ENCODE measurements around the gene TMEM37.

DNA sequence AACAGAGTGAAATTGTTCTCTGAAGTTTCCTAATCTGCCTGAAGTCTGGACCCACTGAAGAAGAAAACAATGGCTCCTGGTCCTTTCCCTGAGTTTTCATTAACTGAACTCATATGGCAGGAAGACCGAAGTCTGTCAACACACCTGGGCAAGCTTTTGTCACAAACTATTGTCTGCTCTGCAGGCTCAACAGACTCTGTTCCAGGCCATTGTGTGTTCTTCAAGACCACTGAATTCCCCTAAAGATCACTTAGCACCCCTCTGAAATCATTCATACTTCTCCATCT lies 6.6 kb upstream of the TMEM37 start:
- TF ChIP-seq CTCF (IDR thresholded peaks at IDR 0.05; ENCODE audit: low read depth, low read length, missing input control): no peak
- no peak for TF ChIP-seq YY1 (IDR thresholded peaks at IDR 0.05)
- TF ChIP-seq TAF1 (conservative IDR thresholded peaks at IDR 0.05): no peak
- no peak for TF ChIP-seq ATF3 (IDR thresholded peaks at IDR 0.05)
- TF ChIP-seq REST (IDR thresholded peaks at IDR 0.05): no peak
- TF ChIP-seq, protein P1, sequence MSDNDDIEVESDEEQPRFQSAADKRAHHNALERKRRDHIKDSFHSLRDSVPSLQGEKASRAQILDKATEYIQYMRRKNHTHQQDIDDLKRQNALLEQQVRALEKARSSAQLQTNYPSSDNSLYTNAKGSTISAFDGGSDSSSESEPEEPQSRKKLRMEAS (IDR thresholded peaks at IDR 0.05): no peak
- TF ChIP-seq FOXA1 (IDR thresholded peaks at IDR 0.05): no peak
- TF ChIP-seq JUND (IDR thresholded peaks at IDR 0.05): no peak
- no peak for TF ChIP-seq GABPA (IDR thresholded peaks at IDR 0.05 in 1 of 2, conservative IDR thresholded peaks at IDR 0.05 in 1 of 2)
- no peak for TF ChIP-seq NR2F2 (IDR thresholded peaks at IDR 0.05)

All from liver (tissue), 3 donors.